ENCODE results near the gene LRRC10B. TPM values are rescaled to one million over a fixed set of nuclear protein-coding genes. Genes with fewer than 3 reads are reported as not detected.

The LRRC10B gene
- total RNA-seq, 4 donors from 2014 or later: 1.1 to 2.0 (median 1.7) TPM

DNA sequence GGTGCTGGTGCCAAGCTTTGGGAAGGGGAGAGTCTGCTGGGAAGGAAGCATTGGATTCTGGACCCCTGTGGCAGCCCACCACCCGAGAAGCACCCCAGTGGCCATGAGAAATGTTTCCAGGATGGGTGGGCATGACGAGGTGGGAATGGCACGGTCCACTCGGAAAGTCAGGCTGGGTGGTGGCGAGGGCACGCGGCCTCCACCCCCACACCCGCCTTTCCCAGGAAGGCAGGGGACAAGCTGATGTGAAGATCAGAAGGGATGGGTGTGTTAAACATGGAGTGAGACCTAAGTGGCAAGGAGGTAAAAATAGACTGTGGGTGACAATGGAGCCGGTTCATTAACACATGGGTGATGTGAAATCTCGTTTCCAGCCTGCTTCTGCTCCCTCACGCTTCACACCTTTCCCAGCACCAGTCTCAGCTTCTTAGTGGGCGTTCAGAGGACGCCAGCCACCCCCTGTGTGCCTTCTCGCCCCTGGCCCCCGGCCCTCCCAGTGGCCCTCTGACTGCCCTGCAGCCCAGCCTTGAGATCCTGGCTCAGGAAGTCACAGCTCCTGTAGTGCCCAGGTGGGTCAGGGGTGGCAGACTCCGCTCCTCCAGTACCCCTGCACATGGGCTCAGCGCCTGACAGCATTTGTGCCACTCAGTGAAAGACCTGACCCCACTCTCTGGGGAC lies 27.6 kb downstream of the LRRC10B start:
- TF ChIP-seq, protein P1, sequence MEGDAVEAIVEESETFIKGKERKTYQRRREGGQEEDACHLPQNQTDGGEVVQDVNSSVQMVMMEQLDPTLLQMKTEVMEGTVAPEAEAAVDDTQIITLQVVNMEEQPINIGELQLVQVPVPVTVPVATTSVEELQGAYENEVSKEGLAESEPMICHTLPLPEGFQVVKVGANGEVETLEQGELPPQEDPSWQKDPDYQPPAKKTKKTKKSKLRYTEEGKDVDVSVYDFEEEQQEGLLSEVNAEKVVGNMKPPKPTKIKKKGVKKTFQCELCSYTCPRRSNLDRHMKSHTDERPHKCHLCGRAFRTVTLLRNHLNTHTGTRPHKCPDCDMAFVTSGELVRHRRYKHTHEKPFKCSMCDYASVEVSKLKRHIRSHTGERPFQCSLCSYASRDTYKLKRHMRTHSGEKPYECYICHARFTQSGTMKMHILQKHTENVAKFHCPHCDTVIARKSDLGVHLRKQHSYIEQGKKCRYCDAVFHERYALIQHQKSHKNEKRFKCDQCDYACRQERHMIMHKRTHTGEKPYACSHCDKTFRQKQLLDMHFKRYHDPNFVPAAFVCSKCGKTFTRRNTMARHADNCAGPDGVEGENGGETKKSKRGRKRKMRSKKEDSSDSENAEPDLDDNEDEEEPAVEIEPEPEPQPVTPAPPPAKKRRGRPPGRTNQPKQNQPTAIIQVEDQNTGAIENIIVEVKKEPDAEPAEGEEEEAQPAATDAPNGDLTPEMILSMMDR (IDR thresholded peaks at IDR 0.05): no peak
- DNase-seq (ENCODE audit: low spot score) (no peak), ATAC-seq (ENCODE audit: low FRiP score) (no peak)

GRCh38 chr11:61536676-61537270 lies 28.2 kb downstream of the LRRC10B start:
- TF ChIP-seq, protein P1 (IDR thresholded peaks at IDR 0.05): no peak
- DNase-seq (ENCODE audit: low spot score) (no peak), ATAC-seq (ENCODE audit: low FRiP score) (no peak)

GRCh38 chr11:61537326-61537725 lies 28.8 kb downstream of the LRRC10B start:
- DNase-seq (ENCODE audit: low spot score): no peak
- TF ChIP-seq, protein P1 (IDR thresholded peaks at IDR 0.05): no peak
- no peak for ATAC-seq (ENCODE audit: low FRiP score)

DNA sequence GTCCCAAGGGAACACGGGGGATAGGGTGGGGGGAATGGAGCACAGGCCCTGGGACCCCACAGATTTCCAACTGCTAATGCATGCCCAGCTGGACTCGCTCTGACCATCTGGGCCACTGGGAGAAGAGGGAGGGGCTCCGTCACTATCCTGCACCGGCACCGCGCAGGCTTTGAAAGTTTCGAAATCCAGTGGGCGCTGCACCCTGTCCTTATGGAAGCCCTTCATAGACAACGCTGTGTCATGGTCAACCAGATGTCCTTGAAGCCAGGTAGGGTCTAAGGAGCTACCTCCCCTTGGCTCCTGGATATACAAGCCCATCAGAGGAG lies 30.1 kb downstream of the LRRC10B start:
- ATAC-seq (ENCODE audit: low FRiP score) (no peak), DNase-seq (ENCODE audit: low spot score) (no peak)
- TF ChIP-seq, protein P1 (IDR thresholded peaks at IDR 0.05): no peak

GRCh38 chr11:61539006-61539405 lies 30.5 kb downstream of the LRRC10B start:
- TF ChIP-seq, protein P1 (IDR thresholded peaks at IDR 0.05): no peak
- ATAC-seq (ENCODE audit: low FRiP score): no peak
- DNase-seq (ENCODE audit: low spot score): no peak

DNA sequence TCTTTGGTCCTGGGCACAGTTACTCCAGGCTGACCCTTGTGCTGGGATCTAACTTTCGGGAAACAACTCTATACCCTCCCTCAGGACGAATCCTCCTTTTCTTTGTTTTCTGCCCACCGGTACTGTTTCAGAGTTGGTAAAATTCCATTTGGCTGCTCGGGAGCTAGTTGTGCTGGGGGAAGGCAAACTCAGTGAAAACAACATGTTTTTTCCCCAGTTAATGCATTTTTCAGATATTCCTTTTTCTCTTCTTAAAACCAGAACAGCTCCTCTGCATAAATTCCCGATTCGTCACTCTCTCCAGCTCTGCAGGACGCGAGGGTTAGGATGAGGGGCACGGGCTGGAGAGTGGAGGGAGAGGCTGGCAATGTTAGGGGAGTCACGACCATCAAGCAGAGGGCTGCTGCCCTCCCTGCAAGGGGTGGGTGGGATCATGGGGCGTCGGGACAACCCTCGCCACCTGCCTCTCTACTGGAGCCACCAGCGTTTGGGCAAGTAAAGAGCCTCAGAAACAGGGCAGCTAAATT lies 31.3 kb downstream of the LRRC10B start:
- TF ChIP-seq, protein P1 (IDR thresholded peaks at IDR 0.05): no peak
- ATAC-seq (ENCODE audit: low FRiP score) (no peak), DNase-seq (ENCODE audit: low spot score) (no peak)

GRCh38 chr11:61540528-61540927 lies 32.0 kb downstream of the LRRC10B start:
- no peak for ATAC-seq (ENCODE audit: low FRiP score)
- DNase-seq (ENCODE audit: low spot score): no peak
- TF ChIP-seq, protein P1 (IDR thresholded peaks at IDR 0.05): no peak

Data from omental fat pad (tissue), 4 donors.